ENCODE results near the gene USP4. TPM values are rescaled to one million over a fixed set of nuclear protein-coding genes. Genes with fewer than 3 reads are reported as not detected.
A peak's percentile ranks its signal among the peaks of the same experiment; 100 is the strongest.

Gene USP4
- total RNA-seq, 2 experiments from 2014 or later = 69.3 to 71.8 TPM

- POLR2A ChIA-PET = interaction anchor here (0.6 to 0.7 kb wide), 3 partner anchors 18 to 352 kb away, joined by 4 to 5 read pairs (median 4); no protein-coding TSS in a partner anchor
- Mint-ChIP-seq H3K9me3 (ENCODE audit: low read depth) (no peaks in the 10 kb centered on the region), H3K4me1 (no peaks in the 10 kb centered on the region), H3K27ac (no peak overlapping the region), H3K27me3 (no peaks in the 10 kb centered on the region), H3K4me3 (no peak overlapping the region), H3K36me3 (ENCODE audit: low read depth) (peaks cover 7% of the 10 kb centered on the region)
- DNase-seq = no peak
- no peak for ATAC-seq
- intact Hi-C loops (cut with DNase I, micrococcal nuclease) = no loop called here
- CTCF ChIA-PET = interaction anchor here (0.7 kb wide), 1 partner anchor 134 kb away, joined by 4 read pairs; the partner anchor contains the start of gene LAMB2
Measured at GRCh38 chr3:49266410-49267095, 73.3 kb downstream of the USP4 start.

- ChIA-PET POLR2A (no interaction called here), CTCF (no interaction called here)
Measured at GRCh38 chr3:49265661-49266386, 74.0 kb downstream of the USP4 start.

DNA sequence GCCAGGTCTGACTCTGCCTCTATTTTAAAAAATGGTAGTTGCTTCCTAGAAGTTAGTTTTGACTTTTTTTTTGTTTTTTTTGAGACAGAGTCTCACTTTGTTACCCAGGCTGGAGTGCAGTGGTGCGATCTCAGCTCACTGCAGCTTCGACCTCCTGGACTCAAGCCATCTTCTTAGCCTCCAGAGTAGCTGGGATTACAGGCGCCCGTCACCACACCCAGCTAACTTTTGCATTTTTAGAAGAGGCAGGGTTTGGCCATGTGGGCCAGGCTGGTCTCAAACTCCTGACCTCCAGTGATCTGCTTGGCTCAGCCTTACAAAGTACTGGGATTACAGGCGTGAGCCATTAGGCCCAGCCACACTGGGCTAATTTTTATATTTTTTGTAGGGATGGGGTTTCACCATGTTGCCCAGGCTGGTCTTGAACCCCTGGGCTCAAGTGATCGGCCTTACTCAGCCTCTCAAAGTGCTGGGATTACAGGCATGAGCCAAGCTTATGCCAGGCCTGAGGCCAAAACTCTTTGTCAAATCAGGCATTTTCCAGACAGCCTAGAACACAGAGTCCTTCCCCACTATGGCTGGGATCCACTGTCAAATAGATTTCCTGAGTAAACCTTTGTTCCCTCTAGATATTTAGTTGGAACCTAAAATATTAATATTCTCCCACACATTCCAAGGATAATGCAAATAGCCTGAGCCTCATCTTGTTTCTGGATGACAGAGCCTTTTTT lies 76.5 kb downstream of the USP4 start:
- no peaks in the 10 kb centered on the region for H3K36me3 Mint-ChIP-seq (ENCODE audit: low read depth)
- H3K27ac Mint-ChIP-seq = no peak overlapping the region
- H3K4me3 Mint-ChIP-seq = no peak overlapping the region
- ATAC-seq (no peak), DNase-seq (no peak)
- intact Hi-C loops (cut with DNase I, micrococcal nuclease) = no loop called here
- H3K4me1 Mint-ChIP-seq = peaks cover 9% of the 10 kb centered on the region
- H3K27me3 Mint-ChIP-seq = no peaks in the 10 kb centered on the region
- H3K9me3 Mint-ChIP-seq (ENCODE audit: low read depth) = no peaks in the 10 kb centered on the region
- POLR2A ChIA-PET = no interaction called here
- CTCF ChIA-PET = interaction anchor here (1.3 kb wide), 1 partner anchor 163 kb away, joined by 5 read pairs; no protein-coding TSS in a partner anchor

More at GRCh38 chr3:49265661-49266386, 74.0 kb downstream of the USP4 start:
- Mint-ChIP-seq H3K36me3 (ENCODE audit: low read depth) (peaks cover 3% of the 10 kb centered on the region), H3K4me1 (peaks cover 6% of the 10 kb centered on the region), H3K9me3 (ENCODE audit: low read depth) (no peaks in the 10 kb centered on the region), H3K4me3 (no peak overlapping the region), H3K27me3 (no peaks in the 10 kb centered on the region), H3K27ac (no peak overlapping the region)
- intact Hi-C loops (cut with DNase I, micrococcal nuclease) = no loop called here
- ATAC-seq (no peak), DNase-seq (no peak)

DNA sequence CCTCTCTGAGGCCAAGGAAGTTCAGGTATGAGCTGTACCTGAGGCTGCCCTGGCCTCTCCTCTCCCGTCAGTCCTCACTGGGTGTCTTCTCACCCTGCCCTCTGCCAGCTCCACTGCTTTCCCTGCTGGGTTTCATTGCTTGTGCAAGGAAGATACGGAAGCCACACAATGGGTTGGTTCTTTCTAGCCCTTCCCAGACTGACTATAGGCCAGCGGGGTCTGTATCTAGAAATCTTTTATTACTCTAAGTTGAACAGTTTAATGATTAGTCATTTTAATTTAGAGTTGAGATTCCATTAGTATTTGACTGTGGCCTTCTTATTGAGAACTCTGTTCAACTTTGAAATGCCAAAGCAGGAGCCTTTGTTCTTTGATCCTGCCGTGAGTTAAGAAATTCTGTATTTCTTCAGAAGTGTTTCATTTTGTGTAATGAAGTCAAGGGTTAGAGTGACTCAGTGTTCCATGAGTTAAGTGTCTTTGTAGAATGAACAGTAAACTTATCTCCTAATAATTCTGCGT lies 79.0 kb downstream of the USP4 start:
- POLR2A ChIA-PET = interaction anchor here (0.5 kb wide), 1 partner anchor 250 kb away, joined by 3 read pairs; no protein-coding TSS in a partner anchor
- H3K27ac Mint-ChIP-seq = peak overlapping the region; percentile 20

GRCh38 chr3:49257187-49257586 lies 82.7 kb downstream of the USP4 start:
- no peaks in the 10 kb centered on the region for H3K27me3 Mint-ChIP-seq
- H3K9me3 Mint-ChIP-seq (ENCODE audit: low read depth) = no peaks in the 10 kb centered on the region
- no peak overlapping the region for H3K4me3 Mint-ChIP-seq
- ChIA-PET POLR2A (no interaction called here), CTCF (interaction anchor here (0.7 kb wide), 1 partner anchor 87 kb away, joined by 3 read pairs; no protein-coding TSS in a partner anchor)
- H3K27ac Mint-ChIP-seq = no peak overlapping the region
- intact Hi-C loops (cut with DNase I, micrococcal nuclease) = no loop called here
- H3K36me3 Mint-ChIP-seq (ENCODE audit: low read depth) = no peaks in the 10 kb centered on the region
- peaks cover 9% of the 10 kb centered on the region for H3K4me1 Mint-ChIP-seq
- DNase-seq (no peak), ATAC-seq (no peak)

More for the DNA sequence above, 79.0 kb downstream of the USP4 start:
- Mint-ChIP-seq H3K27me3 (no peaks in the 10 kb centered on the region), H3K4me3 (no peak overlapping the region), H3K4me1 (peaks cover 9% of the 10 kb centered on the region), H3K9me3 (ENCODE audit: low read depth) (no peaks in the 10 kb centered on the region), H3K36me3 (ENCODE audit: low read depth) (no peaks in the 10 kb centered on the region)
- DNase-seq (no peak), ATAC-seq (peak; percentile 74)
- CTCF ChIA-PET = no interaction called here
- intact Hi-C loops (cut with DNase I, micrococcal nuclease) = no loop called here

DNA sequence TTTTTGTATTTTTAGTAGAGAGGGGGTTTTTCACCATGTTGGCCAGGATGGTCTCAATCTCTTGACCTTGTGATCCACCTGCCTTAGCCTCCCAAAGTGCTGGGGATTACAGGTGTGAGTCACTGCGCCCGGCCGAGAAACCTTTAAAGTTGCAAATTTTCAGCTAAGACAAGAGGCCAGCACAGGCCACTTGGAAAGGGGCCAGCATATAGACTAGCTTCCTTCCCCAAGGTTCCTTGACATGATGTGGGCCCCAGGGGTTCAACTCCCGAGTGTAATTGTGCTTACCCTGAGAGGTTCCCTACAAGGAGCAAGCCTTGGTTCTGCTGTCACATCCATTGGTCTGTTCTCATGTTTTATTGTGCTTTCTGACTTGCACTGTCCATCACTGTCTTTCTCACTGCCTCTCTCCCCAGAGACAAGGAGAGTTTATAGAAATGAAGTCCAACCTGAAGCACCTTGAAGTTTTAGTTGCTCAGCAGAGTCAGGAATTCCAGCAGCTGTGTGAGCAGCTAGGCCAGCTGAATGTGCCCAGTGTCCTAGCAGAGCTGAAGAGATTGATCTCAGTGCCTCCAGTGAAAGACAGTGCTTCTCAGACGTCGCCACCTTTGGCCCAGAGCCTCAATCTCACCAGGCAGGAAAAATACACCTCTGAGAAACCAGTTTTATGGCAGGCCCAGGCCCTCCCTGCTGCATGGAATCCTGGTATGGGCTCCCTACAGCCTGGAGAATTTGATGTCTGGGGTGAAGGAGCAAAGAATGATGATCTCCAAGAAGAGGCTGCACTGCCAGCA lies 83.9 kb downstream of the USP4 start:
- Mint-ChIP-seq H3K36me3 (ENCODE audit: low read depth) (no peaks in the 10 kb centered on the region), H3K27ac (no peak overlapping the region), H3K4me3 (no peak overlapping the region), H3K27me3 (no peaks in the 10 kb centered on the region), H3K9me3 (ENCODE audit: low read depth) (no peaks in the 10 kb centered on the region), H3K4me1 (peaks cover 4% of the 10 kb centered on the region)
- DNase-seq (no peak), ATAC-seq (no peak)
- POLR2A ChIA-PET = no interaction called here
- intact Hi-C loops (cut with DNase I, micrococcal nuclease) = no loop called here
- CTCF ChIA-PET = interaction anchor here (1.0 kb wide), 1 partner anchor 69 kb away, joined by 3 read pairs; no protein-coding TSS in a partner anchor

DNA sequence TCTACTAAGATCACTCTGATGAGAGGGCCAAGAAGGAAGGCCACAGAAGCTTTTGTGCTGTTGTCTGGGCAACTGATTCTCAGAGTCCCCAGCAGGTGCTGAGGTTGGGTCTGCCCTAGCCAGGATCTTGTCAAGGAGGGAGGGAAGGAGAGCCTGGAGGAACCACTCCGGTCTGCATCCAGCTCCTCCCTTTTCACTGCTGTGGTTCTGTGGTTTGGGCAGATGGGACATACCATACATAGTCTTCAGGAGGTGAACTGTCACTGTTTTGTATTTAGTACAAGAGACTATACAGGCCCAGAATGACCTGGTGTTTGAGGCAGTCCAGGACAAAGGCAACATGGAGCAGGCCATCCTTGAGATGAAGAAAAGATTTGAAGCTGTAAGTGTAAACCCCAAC lies 84.7 kb downstream of the USP4 start:
- DNase-seq = no peak
- ChIA-PET POLR2A (no interaction called here), CTCF (interaction anchor here (0.7 to 1.0 kb wide), 3 partner anchors 13 to 68 kb away, joined by 3 to 4 read pairs (median 3); no protein-coding TSS in a partner anchor)
- peak; percentile 12 for ATAC-seq
- intact Hi-C loops (cut with DNase I, micrococcal nuclease) = no loop called here
- Mint-ChIP-seq H3K27me3 (no peaks in the 10 kb centered on the region), H3K4me3 (no peak overlapping the region), H3K4me1 (no peaks in the 10 kb centered on the region), H3K36me3 (ENCODE audit: low read depth) (no peaks in the 10 kb centered on the region), H3K9me3 (ENCODE audit: low read depth) (no peaks in the 10 kb centered on the region), H3K27ac (no peak overlapping the region)

DNA sequence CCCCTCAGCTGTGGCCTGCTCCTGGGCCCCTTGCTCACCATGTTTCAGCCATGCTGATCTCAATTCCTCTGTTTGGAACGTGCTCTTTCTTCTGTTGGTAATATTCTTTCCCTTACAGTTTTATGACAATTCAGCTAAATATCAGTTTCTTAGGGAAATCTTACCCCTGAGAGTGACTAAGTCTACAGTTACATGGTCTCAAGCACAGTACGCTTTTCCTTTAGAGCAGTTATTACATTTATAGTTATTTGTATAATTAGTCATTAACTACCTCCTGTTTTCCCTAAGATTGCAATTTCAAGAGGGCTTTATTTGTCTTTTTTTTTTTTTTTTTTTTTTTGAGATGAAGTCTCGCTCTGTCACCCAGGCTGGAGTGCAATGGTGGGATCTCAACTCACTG lies 86.3 kb downstream of the USP4 start:
- CTCF ChIA-PET = no interaction called here
- ATAC-seq (no peak), DNase-seq (no peak)
- POLR2A ChIA-PET = no interaction called here
- intact Hi-C loops (cut with DNase I, micrococcal nuclease) = no loop called here
- Mint-ChIP-seq H3K27ac (no peak overlapping the region), H3K4me3 (no peak overlapping the region), H3K4me1 (no peaks in the 10 kb centered on the region), H3K27me3 (no peaks in the 10 kb centered on the region), H3K36me3 (ENCODE audit: low read depth) (no peaks in the 10 kb centered on the region), H3K9me3 (ENCODE audit: low read depth) (no peaks in the 10 kb centered on the region)

DNA sequence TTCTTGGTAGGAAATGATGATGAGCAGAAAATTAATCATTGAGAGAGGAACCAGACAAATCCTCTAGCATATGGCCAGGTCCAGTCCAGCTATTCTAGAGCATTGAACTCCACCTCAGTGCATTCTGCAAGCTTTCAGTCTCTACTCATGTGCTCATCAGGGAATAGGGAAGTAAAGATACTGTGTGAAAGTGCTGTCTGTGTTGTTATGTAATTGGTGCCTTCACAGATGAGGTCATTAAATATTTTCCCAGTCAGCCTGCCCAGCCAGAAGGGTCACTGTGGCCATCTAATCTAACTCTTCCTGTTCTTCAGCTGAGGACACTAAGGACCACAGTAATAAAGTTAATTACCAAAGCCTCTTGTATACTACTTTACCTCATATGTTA lies 91.0 kb downstream of the USP4 start:
- no peak overlapping the region for H3K27ac Mint-ChIP-seq
- ChIA-PET POLR2A (no interaction called here), CTCF (interaction anchor here (0.7 kb wide), 1 partner anchor 343 kb away, joined by 3 read pairs; no protein-coding TSS in a partner anchor)
- H3K36me3 Mint-ChIP-seq (ENCODE audit: low read depth) = no peaks in the 10 kb centered on the region
- DNase-seq (no peak), ATAC-seq (no peak)
- intact Hi-C loops (cut with DNase I, micrococcal nuclease) = no loop called here
- H3K4me1 Mint-ChIP-seq = no peaks in the 10 kb centered on the region
- H3K27me3 Mint-ChIP-seq = no peaks in the 10 kb centered on the region
- no peak overlapping the region for H3K4me3 Mint-ChIP-seq
- H3K9me3 Mint-ChIP-seq (ENCODE audit: low read depth) = no peaks in the 10 kb centered on the region

GRCh38 chr3:49244581-49245205 lies 95.2 kb downstream of the USP4 start:
- Mint-ChIP-seq H3K4me1 (no peaks in the 10 kb centered on the region), H3K36me3 (ENCODE audit: low read depth) (no peaks in the 10 kb centered on the region), H3K9me3 (ENCODE audit: low read depth) (no peaks in the 10 kb centered on the region), H3K27me3 (peaks cover 4% of the 10 kb centered on the region), H3K4me3 (no peak overlapping the region), H3K27ac (no peak overlapping the region)
- ChIA-PET CTCF (interaction anchor here (0.7 to 1.0 kb wide), 2 partner anchors 33 to 257 kb away, joined by 3 to 4 read pairs; no protein-coding TSS in a partner anchor), POLR2A (no interaction called here)
- intact Hi-C loops (cut with DNase I, micrococcal nuclease) = no loop called here
- DNase-seq = peak; percentile 11
- ATAC-seq = peak; percentile 55

Data from activated CD4-positive, alpha-beta T cell treated with anti-CD3 and anti-CD28 coated beads for 36 hours (primary cell).